HG03469 (cell line): ENCODE measurements around the gene B4GALNT1.
"Not testable (repeated sequence)": the region's sequence is repeated elsewhere in the genome, so short reads cannot be mapped to it uniquely, and the experiment has no call there.

Source experiments
- ATAC-seq: cut with Tn5 transposase; IDR thresholded peaks from one replicate; pipeline ENCODE4 v1.9.1; 2021; ENCODE audit warnings: mild to moderate bottlenecking, moderate library complexity, moderate number of reproducible peaks; ENCODE audit not compliant: unreplicated experiment

Gene B4GALNT1

DNA sequence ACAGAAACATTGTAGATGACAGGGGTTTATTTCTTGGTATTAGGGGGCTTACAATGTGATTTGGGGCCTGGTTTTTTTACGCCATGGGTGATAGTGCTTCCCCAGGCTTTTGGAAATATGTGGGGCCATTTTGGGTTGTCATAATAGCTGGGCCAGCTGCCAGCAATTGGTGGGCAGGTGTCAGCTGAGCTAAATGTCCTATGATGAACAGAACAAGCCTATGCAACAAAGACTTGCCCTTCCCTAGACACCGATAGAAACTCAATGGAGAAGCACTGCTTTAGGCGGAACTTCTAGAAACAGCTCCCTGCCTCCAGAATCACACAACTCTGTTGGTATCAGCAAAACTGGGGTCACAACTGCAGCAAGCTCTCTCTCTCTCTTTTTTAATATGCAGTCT is 5.1 kb upstream of the B4GALNT1 start:
- no peak for ATAC-seq

DNA sequence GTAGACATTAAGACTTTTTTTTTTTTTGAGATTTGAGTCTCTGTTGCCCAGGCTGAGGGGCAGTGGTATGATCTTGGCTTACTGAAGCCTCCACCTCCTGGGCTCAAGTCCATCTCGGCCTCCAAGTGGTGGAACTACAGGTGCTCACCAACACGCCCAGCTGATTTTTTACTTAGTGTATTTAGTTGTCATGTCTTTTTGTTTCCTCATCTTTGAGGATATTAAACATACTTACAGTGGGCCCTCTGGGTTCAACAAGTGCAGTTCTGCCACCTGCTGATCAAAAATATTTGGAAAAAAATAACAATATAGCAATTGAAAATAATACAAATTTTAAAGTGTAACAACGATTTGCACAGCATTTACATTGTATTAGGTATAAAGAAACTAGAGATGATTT is 4.4 kb upstream of the B4GALNT1 start:
- ATAC-seq: no peak

GRCh38 chr12:57636731-57637130 is 3.7 kb upstream of the B4GALNT1 start:
- not testable (repeated sequence) for ATAC-seq

DNA sequence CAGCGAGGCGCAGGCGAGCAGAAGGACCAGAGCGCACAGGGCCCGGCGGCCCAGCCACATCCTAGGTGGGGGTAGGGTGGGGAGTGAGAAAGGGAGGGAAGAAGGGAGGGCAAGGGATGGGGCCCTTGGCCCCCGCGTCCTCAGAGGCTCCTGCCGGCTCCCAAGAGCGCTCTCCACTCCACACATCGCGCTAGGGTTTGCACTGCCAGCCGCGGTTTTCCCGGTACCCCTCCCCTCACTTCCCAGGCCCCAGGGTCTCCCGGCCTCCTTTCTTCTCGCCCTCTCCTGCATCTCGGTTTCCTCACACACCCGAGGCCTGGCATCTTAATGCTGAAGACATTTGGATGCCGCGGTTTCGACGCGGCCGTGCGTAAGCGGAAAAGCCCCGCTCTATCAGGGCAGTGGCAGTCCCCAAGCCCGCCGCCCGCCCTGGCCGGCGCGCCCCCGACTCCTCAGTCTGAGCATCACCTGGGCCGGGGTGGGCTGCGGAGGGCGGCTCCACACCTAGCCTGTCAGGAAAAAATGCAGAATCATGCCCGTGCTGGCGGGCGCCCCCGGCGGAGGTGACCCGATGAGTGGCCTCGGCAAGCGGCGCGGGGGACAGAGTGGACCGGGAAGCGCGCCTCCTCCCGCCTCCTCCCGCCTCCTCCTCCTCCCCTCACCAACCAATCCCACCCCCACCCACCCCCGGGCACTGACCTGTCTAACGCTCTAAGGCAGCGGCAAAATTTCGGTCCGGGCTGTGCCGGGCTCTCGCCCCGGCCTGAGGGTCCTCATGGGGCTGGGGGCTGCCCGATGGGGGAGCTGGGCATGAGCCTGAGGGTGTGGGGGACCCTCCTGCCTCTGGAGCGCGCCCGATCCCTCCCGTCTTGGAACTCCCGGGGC is 686 bp downstream of the B4GALNT1 start:
- ATAC-seq: no peak

GRCh38 chr12:57631566-57632072 is 1.4 kb downstream of the B4GALNT1 start:
- ATAC-seq: no peak

- ATAC-seq: no peak
Observed at GRCh38 chr12:57630891-57631433, 2.0 kb downstream of the B4GALNT1 start.

GRCh38 chr12:57629897-57630471 is 3.0 kb downstream of the B4GALNT1 start:
- no peak for ATAC-seq

GRCh38 chr12:57628280-57629191 is 4.5 kb downstream of the B4GALNT1 start:
- no peak for ATAC-seq

GRCh38 chr12:57627501-57628279 is 5.3 kb downstream of the B4GALNT1 start:
- no peak for ATAC-seq

GRCh38 chr12:57626921-57627445 is 6.0 kb downstream of the B4GALNT1 start:
- ATAC-seq: no peak

- no peak for ATAC-seq
Observed at GRCh38 chr12:57626111-57626920, 6.7 kb downstream of the B4GALNT1 start.

- ATAC-seq: no peak
Observed at GRCh38 chr12:57625261-57626032, 7.6 kb downstream of the B4GALNT1 start.

DNA sequence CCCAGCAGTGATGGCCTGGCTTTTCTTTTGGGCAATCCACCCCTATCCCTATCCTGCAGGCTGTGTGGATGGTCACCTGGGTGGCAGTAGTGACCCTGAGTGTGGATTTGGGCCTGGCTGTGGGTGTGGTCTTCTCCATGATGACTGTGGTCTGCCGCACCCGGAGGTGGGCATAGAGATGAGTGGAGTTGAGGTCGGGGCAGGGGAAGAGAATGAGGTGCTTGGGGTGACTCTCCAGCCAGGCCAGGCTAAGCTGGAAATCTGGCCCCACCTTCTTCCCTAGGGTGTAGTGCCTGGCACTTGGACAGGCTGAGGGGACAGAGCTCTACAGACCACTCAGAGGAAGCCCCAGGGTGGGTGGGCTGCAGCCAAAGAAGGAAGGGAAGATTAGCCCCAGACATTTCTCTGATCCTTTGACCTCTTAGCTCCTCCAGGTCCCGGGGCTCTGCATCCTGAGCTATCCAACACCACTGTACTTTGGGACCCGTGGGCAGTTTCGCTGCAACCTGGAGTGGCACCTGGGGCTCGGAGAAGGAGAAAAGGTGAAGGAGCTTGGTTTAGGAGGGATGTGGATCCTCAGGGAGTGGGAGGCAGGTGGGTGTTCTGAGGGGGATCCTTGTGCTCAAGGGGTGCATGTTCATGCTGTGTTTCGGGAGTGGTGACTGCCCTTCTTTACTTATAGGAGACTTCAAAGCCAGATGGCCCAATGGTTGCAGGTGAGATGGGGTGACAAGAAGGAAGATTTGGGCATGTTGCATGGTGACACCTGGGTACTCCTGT is 8.4 kb downstream of the B4GALNT1 start:
- ATAC-seq: no peak

DNA sequence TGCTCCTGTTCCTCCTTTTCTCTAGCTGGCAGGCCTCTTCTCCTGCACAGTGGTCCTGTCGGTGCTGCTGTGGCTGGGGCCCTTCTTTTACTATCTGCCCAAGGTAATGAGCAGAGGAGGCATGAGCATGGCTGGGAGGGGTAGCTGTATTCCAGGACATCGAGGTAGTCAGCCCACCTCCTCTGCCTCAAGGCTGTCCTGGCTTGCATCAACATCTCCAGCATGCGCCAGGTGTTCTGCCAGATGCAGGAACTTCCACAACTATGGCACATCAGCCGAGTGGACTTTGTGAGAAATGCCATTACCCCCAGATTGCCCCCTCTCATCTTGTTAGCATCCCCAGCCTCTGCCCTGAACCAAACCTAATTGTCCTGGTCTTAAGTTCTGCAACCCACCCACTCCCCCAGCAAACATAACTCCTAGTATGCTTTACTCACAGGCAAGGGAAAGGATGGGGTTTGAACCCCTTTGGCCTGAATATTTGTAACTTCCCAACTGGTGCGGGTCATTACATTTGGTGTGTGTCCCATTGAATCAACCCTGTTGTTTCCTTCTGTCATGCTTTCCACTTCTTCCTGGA is 9.1 kb downstream of the B4GALNT1 start:
- no peak for ATAC-seq

GRCh38 chr12:57623385-57623784 is 9.6 kb downstream of the B4GALNT1 start:
- ATAC-seq: no peak

DNA sequence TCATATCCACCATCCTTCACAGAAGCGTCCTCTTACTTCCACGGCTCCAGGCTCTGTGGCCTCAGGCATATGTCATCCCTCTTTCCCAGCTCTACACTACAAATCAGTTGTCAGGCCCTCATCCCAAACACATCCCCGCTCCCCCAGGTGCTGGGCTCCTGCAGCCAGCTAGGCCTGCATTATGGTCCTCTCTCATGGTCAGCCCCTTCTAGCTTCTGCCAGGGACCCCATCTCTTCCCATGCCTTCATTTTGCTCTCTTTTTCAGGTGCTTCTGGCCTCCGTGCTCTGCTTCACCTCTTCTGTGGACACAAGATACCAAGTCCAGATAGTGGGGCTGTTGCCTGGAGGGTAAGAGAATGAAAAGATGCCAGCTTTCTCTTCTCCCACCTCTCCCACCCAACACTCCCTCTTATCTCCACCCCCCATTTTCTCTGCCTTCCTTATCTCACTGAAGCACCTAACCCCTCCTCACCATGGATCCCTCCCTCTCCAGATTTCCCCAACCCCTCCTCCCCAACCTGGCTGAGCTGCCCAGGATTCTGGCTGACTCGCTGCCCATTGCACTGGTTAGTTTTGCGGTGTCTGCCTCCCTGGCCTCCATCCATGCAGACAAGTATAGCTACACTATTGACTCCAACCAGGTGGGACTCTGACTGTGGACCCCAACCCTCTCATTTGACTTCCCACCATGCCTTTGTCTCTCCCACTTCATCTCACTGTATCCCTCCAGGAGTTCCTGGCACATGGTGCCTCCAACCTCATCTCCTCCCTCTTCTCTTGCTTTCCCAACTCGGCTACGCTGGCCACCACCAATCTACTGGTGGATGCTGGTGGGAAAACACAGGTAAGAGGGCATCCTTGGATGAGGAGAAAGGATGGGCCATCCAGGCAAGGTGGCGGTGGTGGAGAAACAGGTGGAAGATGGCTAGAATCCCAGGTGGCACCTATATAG is 10.4 kb downstream of the B4GALNT1 start:
- no peak for ATAC-seq
